GM18499 (cell line): ENCODE measurements around the gene TAF11L7.
"Not testable (repeated sequence)": the region's sequence is repeated elsewhere in the genome, so short reads cannot be mapped to it uniquely, and the experiment has no call there.

ENCODE experiments used
- ATAC-seq: cut with Tn5 transposase; IDR thresholded peaks from one replicate; pipeline ENCODE4 v1.9.1; 2021; ENCODE audit warnings: moderate number of reproducible peaks; ENCODE audit not compliant: insufficient read depth, unreplicated experiment

Gene TAF11L7

DNA sequence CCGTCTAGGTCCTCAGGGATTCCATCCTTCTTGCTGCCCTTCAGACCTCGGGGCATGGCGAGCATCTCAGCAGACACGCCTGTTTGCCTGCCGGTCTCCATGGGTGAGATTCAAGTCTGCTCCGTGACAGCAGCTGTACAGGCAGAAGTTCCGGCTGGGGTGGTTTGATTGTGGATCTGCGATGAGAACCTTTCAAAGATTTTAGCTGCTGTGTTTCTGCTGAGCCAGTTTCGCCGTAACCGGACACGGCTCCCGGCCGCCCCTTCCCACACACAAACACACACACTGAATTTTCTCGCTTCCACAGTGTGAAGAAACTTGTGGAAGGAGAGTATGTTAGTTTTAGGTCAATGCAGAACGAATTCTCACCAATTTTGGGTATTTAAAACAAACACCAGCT lies at the start of gene TAF11L7:
Gene TAF11L7 (minus strand): TSS at position 101 of the 400 bp plus-strand sequence.
- not testable (repeated sequence) for ATAC-seq

DNA sequence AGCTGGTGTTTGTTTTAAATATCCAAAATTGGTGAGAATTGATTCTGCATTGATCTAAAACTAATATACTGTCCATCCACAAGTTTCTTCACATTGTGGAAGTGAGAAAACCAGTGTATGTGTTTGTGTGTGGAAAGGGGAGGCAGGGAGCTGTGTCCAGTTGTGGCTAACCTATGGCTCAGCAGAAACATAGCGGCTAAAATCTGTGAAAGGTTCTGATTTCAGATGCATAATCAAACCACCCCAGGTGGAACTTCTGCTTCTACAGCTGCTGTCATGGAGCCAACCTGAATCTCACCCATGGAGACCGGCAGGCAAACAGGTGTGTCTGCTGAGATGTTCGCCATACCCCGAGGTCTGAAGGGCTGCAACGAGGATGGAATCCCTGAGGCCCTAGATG lies 48.6 kb upstream of the TAF11L7 start, which contains the start of gene TAF11L14:
Gene TAF11L14 (plus strand): TSS at position 301 of the 400 bp plus-strand sequence.
- no peak for ATAC-seq

DNA sequence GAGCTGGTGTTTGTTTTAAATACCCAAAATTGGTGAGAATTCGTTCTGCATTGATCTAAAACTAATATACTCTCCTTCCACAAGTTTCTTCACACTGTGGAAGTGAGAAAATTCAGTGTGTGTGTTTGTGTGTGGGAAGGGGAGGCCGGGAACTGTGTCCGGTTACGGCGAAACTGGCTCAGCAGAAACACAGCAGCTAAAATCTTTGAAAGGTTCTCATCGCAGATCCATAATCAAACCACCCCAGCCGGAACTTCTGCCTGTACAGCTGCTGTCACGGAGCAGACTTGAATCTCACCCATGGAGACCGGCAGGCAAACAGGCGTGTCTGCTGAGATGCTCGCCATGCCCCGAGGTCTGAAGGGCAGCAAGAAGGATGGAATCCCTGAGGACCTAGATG lies 46.2 kb upstream of the TAF11L7 start, which contains the start of gene TAF11L13:
Gene TAF11L13 (plus strand): TSS at position 301 of the 400 bp plus-strand sequence.
- ATAC-seq: not testable (repeated sequence)

DNA sequence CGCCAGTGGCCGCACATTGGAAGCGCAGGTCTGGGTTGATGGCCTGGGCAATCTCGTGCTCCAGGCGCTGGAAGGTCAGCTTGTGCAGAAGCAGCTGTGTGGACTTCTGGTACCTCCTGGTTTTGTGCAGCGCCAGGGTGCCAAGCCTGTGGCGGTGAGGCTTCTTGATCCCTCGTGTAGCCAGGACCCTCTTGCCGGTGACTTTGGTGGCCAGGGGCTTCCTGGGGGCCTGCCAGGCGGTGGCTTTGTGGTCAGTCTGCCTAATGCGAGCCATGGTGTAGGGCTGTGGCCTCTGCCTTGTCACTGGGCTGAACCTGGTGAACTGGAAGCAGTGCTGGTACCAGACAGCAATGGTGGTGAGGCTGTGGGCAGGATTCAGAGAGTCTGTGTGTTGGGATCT lies 40.1 kb upstream of the TAF11L7 start:
- no peak for ATAC-seq

DNA sequence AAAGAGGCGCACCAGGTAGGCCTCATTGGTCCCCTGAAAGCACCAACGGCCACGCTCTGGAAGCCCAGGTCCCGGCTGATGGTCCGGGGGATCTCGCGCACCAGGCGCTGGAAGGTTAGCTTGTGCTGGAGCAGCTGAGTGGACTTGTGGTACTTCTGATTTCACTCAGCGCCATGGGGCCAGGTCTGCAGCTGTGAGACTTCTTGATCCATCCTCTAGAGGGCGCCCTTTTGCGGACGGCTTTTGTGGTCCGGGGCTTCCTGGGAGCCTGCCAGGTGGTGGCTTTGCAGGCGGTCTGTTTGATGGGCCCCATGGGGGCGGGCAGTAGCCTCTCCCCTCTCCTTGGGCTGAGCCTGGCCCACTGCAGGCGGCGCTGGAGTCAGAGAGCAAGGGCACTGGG lies 35.1 kb upstream of the TAF11L7 start:
- no peak for ATAC-seq

DNA sequence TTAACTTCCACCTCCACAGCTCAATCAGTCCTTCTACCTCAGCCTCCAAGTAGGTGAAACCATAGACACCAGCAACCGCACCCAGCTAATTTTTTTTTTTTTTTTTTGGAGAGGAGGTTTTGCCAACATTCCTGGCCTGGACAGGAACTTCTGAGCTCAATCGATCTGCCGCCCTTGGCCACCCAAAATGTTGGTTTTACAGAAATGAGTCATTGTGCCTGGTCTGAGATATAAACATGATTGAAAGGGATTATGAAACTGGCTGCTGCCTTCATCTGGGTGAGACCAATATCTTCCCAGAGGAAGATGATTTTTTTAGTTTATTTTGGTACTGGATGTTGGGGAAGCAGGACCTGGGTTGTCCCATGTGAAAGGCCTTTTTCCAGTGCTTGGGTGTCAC lies 33.8 kb upstream of the TAF11L7 start:
- ATAC-seq: no peak

DNA sequence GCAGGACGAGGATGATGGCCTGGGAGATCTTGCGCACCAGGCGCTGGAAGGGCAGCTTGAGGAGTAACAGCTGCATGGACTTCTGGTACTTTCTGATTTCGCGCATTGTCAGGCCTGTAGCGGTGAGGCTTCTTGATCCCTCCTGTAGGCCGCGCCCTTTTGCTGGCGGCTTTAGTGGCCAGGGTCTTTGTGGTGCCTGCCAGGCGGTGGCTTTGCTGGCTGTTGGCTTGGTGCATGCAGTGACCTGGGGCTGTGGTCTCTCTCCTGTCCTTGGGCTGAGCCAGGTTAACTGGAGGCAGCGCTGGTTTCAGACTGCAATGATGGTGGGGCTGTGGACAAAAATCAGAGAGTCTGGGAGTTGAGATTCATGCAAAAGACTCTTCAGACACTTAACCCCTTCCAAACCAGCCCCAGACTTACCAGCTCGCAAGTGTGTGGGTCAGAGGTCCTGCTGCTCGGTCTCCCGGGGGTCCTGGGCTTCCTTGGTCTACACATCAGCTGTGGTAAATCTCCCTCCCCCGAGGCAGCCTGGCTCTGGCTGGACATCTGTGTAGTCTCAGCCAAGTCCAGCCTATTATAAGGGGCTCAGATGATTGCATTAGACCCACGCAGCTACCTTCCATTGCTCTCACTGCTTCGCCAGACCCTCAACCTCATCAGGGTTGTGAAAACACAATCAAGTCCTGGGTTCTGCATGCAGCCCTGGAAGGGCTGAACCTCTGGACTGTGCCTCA lies 29.5 kb upstream of the TAF11L7 start:
- no peak for ATAC-seq

DNA sequence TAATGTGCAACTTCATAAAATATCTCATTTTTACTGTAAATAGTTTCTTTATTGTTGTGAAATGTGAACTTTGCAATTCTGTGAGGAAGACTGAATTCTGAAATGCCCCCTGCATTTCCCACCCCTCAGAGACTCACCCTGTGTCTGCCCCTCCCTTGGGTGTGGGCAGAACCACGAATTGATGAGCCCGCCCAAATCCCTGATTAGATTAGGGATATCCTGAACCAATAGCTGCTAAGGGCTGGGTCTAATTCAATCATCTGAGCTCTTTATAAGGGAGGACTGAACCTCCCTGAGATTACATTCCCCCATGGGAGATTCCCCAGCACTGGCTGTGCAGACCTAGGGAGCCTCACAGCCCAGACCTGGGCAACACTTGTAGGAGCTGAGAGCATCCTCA lies 24.5 kb upstream of the TAF11L7 start, which contains the start of gene TAF11L12:
Gene TAF11L12 (plus strand): TSS at position 301 of the 400 bp plus-strand sequence.
- not testable (repeated sequence) for ATAC-seq

DNA sequence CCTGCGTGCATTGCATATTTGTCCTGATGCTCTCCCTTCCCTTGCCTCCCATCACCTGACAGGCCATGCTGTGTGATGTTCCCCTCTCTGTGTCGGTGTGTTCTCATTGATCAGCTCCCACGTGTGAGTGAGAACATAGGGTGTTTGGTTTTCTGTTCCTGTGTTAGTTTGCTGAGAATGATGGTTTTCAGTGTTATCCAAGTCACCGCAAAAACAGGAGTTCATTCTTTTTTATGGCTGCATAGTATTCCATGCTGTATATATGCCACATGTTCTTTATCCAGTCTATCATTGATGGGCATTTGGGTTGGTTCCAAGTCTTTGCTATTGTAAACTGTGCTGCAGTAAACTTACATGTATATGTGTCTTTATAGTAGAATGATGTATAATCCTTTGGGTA lies 21.9 kb upstream of the TAF11L7 start:
- ATAC-seq: not testable (repeated sequence)

DNA sequence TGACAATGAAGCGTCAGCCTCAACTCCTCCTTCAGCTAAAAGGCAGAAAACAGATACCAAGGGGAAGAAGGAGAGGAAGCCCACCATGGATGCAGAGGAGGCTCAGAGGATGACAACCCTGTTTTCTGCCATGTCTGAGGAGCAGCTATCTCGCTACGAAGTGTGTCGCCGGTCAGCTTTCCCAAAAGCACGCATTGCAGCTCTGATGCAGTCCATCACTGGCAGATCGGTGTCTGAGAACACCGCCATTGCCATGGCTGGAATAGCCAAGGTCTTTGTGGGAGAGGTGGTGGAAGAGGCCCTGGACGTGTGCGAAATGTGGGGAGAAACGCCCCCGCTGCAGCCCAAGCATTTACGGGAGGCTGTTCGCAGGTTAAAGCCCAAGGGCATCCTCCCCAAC lies 19.4 kb upstream of the TAF11L7 start:
- ATAC-seq: no peak

DNA sequence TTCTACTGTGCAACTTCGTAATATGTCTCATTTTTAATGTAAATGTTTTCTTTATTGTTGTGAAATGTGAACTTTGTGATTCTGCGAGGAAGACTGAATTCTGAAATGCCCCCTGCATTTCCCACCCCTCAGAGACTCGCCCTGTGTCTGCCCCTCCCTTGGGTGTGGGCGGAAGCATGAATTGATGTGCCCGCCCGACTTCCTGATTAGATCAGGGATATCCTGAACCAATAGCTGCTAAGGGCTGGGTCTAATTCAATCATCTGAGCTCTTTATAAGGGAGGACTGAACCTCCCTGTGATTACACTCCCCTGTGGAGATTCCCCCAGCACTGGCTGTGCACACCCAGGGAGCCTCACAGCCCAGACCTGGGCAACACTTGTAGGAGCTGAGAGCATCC lies 18.3 kb upstream of the TAF11L7 start, which contains the start of gene TAF11L11:
Gene TAF11L11 (plus strand): TSS at position 304 of the 400 bp plus-strand sequence.
- ATAC-seq: not testable (repeated sequence)

DNA sequence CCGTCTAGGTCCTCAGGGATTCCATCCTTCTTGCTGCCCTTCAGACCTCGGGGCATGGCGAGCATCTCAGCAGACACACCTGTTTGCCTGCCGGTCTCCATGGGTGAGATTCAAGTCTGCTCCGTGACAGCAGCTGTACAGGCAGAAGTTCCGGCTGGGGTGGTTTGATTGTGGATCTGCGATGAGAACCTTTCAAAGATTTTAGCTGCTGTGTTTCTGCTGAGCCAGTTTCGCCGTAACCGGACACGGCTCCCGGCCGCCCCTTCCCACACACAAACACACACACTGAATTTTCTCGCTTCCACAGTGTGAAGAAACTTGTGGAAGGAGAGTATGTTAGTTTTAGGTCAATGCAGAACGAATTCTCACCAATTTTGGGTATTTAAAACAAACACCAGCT lies 12.2 kb upstream of the TAF11L7 start, which contains the start of gene TAF11L10:
Gene TAF11L10 (minus strand): TSS at position 101 of the 400 bp plus-strand sequence.
- not testable (repeated sequence) for ATAC-seq

DNA sequence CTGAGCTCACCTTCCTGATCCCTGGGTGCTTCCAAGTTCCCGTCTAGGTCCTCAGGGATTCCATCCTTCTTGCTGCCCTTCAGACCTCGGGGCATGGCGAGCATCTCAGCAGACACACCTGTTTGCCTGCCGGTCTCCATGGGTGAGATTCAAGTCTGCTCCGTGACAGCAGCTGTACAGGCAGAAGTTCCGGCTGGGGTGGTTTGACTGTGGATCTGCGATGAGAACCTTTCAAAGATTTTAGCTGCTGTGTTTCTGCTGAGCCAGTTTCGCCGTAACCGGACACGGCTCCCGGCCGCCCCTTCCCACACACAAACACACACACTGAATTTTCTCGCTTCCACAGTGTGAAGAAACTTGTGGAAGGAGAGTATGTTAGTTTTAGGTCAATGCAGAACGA lies 8.7 kb upstream of the TAF11L7 start, which contains the start of gene TAF11L9:
Gene TAF11L9 (minus strand): TSS at position 140 of the 400 bp plus-strand sequence.
- not testable (repeated sequence) for ATAC-seq

DNA sequence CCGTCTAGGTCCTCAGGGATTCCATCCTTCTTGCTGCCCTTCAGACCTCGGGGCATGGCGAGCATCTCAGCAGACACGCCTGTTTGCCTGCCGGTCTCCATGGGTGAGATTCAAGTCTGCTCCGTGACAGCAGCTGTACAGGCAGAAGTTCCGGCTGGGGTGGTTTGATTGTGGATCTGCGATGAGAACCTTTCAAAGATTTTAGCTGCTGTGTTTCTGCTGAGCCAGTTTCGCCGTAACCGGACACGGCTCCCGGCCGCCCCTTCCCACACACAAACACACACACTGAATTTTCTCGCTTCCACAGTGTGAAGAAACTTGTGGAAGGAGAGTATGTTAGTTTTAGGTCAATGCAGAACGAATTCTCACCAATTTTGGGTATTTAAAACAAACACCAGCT lies 5.3 kb upstream of the TAF11L7 start, which contains the start of gene TAF11L8:
Gene TAF11L8 (minus strand): TSS at position 101 of the 400 bp plus-strand sequence.
- not testable (repeated sequence) for ATAC-seq
